DMS53 treated with DMSO at 0.1 percent for 48 hours (cell line): ENCODE measurements around the gene CARS2.

Experiments
- DNase-seq: peaks from one replicate; lab custom pipeline; 2025; ENCODE audit not compliant: unreplicated experiment; lab: John Stamatoyannopoulos, UW

Gene CARS2

GRCh38 chr13:110653851-110654250, 52.1 kb downstream of the CARS2 start:
- no peak for DNase-seq

DNA sequence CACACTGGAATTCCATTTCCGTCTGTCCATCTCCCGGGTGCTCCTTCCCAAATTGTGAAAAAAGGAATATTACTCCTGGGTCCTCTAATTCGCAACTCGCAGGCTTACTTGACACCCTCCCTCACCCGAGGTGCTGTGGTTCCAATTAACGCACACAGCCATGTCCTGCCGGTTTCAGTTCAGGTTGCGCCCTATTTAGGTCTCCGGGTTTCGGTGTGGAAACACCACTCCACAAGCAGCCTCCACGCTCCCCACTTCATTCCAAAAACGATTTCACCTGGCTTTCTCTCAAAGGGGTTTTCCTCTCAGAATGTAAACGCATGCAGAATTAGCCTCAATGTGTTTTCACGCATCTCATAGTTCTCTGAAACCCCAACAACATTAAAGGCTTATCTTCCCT, 52.6 kb downstream of the CARS2 start:
- DNase-seq: no peak

DNA sequence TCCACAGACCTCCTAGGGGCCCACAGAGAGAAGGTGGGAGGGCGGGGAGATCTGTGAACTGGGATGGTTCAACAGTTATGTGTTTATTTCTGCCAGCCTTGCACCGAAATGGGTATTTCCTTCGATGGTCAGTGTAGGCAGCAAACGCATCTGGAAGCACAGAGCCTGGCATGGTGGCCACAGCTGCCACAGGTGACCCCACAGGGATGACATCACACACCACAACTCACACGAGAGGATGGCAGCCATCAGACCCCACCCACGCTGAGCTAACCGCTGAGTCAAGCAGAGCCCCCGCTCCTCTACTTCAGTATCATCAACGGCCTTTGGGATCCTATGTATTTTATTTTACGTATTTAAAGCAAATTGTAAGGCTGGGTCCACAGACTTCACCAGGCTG, 53.2 kb downstream of the CARS2 start:
- DNase-seq: no peak

- DNase-seq: no peak
Observed at GRCh38 chr13:110652231-110652730, 53.6 kb downstream of the CARS2 start.

DNA sequence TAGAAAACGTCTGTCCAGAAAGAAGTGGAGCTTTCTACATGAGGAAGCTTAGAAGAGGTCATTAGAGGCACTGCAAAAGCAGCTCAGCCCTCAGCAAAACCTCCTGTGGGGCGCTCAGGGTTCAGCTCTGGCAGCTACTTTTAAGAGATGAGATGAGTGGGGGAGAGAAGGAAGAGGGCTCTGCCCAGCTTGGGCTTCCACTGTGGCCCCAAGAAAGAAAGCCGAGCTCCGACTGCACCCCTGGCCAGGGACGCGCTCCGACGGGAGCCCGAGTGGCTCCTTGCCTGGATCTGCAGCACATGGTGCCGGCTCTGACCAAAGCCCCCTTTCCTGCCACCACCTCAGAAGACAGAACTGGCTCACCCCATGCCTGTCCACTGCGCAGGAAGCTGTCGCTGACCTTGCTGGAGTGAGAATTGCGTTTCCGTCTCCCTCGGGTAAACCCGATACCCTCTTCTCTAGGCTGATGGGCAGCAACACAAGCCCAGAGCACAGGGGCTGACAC, 54.1 kb downstream of the CARS2 start:
- no peak for DNase-seq

DNA sequence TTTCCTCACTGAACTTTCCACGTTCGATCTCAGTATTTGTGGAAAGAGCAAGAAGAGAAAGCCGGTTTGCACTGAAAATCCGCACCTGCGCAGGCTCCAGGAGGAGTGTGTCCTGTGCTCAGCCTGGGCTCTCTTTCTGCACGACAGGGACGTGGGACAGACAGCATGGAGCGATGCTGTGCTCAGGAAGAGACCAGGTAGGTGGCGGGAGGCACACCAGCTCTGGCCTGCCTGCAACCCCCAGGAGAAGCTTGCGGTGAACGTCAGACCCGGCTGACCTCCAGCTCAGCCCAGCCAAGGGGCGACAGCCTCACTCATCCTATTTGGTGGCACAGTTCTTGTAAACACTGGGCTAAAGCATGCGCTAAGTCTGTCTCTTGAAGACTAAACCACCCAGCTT, 54.6 kb downstream of the CARS2 start:
- no peak for DNase-seq

GRCh38 chr13:110650436-110650835, 55.5 kb downstream of the CARS2 start:
- no peak for DNase-seq

DNA sequence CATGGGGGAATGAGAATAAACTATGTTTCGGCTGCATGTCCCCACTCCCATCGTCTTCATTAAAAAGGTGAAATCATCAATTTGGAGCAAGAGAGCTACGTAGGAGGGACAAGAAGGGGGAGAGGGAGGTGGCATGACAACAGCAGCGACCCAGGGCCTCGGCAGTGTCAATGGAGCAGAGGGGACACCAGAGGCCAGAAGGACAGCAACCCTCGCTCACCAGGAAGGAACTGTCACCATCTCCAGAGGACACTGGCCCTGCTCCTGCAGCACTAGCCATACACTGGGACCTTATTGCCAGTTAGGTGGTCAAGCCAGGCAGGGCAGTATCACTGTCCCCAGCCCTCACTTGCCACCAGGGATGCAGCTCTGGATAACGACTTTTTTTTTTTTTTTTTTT, 56.4 kb downstream of the CARS2 start:
- no peak for DNase-seq

GRCh38 chr13:110648848-110649421, 57.0 kb downstream of the CARS2 start:
- no peak for DNase-seq

DNA sequence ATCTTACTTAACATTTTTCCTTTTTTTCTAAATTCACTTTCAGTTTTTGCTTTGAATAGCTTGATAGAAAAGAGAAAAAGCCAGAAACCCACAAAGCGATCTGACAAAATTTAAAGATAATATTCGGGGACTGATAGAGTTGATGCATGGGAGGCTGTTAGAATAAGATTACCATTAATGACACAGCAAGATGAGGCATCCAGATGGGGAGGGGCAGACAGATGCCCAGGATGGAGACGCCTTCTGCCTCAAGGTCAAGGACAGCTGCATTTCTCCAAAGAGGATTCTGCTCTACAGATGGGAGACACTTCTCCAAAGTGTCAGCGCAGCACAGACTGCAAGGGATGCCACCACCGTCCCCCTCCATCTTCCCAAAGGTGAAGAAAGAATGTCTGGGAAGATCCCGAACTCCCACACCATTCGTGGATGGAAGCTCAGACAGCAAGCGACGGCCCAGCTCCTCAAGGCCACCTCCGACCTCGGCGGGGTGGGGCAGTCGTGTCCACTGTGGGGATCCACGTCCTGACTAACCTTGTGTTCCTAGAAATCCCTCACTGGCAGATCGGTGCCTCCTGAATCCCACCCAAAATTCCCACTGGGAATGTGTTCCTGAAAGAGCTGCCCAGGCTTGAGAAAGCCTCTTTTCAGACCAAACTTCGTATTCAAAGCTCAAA, 57.6 kb downstream of the CARS2 start:
- no peak for DNase-seq

DNA sequence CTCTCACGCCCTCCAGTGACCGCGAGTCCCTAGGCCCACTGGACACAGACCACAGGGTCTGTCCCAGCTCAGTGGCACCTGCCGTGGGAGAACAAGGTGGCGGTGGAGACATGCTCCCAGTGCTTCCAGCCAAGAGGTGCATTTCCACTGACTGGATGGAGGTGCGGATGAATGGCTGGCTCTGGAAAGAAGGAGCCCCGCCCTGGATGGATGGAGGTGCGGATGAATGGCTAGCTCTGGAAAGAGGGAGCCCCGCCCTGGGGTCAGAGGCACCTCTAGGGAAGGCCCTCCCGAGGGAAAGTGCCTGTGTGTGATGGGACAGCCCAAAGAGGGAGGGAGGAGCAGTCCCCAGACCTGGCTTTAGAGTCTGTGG, 58.6 kb downstream of the CARS2 start:
- no peak for DNase-seq

DNA sequence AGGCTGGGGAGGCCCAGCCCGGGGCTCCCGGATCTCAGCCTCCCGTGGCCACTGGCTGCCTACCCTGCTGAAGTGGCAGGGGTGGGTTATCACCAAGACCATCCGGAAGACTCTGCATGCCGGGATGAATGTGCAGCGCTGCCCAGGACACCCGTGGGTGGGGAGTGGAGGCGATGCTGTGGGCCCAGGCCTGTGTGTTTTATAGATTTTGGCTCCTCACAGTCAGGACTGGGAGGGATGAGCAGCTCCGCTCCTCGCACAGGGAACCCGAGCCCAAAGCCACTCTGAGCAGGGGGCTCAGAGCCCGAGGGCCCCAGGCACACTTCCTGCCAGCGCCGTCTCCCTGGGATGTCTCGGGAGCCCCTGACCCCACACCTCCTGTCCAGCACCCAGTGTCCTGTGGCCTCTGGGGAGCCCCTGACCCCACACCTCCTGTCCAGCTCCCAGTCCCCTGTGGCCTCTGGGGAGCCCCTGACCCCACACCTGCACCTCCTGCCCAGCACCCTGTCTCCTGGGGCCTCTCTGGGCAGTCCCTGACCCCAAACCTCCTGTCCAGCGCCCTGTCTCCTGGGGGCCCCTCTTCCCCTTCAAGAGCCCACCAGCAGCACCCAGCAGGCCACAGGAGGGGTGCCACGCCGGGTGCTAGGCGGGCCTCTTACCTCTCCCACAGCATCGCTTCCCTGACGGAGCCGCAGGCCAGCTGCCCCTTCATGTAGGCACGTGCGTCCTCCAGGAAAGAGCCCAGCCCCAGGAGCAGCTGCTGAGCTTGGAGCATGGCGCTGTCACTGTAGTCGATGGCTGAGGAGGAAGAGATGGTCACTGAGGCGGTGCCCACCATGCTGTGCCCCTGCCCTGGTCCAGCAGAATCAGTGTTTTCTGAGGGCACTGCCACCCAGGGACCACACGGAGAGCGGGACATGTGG, 59.2 kb downstream of the CARS2 start:
- DNase-seq: no peak

- no peak for DNase-seq
Observed at GRCh38 chr13:110645750-110646149, 60.2 kb downstream of the CARS2 start.

GRCh38 chr13:110644892-110645521, 60.9 kb downstream of the CARS2 start:
- DNase-seq: peak; percentile 41

- DNase-seq: no peak
Observed at GRCh38 chr13:110643768-110644421, 62.0 kb downstream of the CARS2 start.

DNA sequence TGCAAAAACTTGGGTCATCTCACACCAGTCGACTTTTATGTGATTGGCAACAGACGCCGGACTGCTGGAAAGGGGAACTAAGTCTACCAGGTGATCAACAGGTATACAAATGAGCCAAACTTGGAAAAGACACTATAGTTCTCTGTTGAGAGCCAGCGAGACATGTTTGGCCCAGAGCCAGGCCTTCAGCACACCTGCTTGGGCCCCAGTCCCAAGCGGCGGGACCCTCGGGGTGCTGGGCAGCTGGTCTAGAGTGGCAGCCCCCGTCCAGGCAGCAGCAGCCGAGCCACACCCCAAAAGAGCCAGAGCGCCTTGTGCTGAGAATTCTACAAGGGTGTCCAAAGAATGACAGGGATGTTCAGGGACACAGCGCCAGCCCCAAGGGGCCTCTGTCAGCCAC, 62.6 kb downstream of the CARS2 start:
- no peak for DNase-seq

DNA sequence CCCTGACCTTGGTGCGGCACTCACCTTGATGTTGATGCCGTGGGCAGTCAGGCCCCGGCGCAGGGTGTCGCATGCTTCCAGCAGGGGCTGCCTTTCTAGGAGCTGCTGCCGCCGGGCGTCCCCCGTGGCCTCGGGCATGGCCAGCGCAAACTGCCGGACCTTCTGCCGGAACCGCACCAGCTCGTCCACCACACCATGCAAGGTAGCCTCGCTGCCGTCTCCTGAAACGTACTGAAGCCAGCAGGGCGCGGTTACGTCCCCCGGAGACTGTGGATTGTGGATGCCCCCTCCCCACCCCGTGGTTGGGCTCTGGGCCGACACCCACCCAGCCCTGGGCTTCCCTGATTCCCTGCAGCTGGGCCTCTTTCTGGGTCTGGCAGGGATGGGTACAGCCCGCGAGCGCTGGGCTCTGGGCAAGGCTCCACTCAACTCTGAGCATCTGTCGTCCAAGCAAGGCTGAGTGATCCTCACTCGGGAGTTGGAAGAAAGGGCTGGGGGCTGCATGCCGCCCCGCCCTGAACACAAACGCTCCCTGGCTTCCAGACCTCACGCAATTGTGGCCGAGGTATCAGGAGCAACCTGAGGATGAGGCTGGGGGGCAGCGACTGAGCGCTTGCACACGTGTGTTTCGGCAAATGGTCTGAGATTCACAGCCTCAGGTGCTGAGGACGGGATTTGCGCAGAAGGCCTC, 63.5 kb downstream of the CARS2 start:
- DNase-seq: no peak

GRCh38 chr13:110641055-110642015, 64.6 kb downstream of the CARS2 start:
- DNase-seq: no peak

DNA sequence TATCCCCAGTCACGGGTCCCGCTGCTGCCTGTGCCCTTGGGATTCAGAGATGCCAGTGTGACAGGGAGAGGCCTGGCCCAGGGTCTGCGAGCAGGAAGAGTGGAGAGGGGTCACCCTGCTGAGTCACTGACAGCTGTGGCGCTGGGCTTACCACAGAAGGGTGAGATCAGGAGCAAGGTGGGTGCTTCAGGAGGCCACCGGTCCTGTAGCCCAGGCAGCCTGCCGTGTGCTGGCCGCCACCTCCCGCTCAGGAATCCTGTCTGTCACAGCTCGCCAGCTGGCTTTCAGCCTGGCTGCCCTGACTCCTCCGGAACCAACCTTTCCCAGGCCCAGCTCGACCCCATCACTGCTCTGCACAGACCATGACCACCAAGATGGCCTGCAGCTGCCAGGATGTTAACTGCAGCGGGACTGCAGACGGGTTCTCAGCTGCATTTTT, 65.3 kb downstream of the CARS2 start:
- DNase-seq: no peak
